Brain microvascular endothelial cell (primary cell): ENCODE results near the gene LHX6.

Experiments used
- DNase-seq: peaks from one replicate; pipeline ENCODE4 v3.0.0-alpha.2; 2020
- H3K27ac ChIP-seq: fragments of 250-450 bp; sonication (Bioruptor Pico); 2 replicates; pipeline ENCODE4 v1.5.1; 2020; ENCODE audit warnings: mild to moderate bottlenecking, moderate library complexity
- H3K27me3 ChIP-seq: fragments of 250-450 bp; sonication (Bioruptor Pico); replicated peaks from 2 replicates; pipeline ENCODE4 v1.5.1; 2020; ENCODE audit warnings: mild to moderate bottlenecking
- H3K36me3 ChIP-seq: fragments of 250-450 bp; sonication (Bioruptor Pico); replicated peaks from 2 replicates; pipeline ENCODE4 v1.5.1; 2020; ENCODE audit warnings: mild to moderate bottlenecking
- H3K4me3 ChIP-seq: 2 replicates; pipeline ENCODE4 v1.5.1; 2011; ENCODE audit warnings: low read depth, mild to moderate bottlenecking, control low read depth, low read length, moderate library complexity
- in situ Hi-C: cut with HindIII; loops from 2 replicates; pipeline ENCODE4 v1.10.0; 2017; ENCODE audit warnings: low sequenced_read_pairs, low pct_ligation_motif_present
- TF ChIP-seq, protein P1 (sequence below): IDR thresholded peaks from 2 replicates; pipeline ENCODE4 v1.5.1; 2011; ENCODE audit warnings: low read depth, mild to moderate bottlenecking, moderate library complexity, low read length, control low read depth, inconsistent platforms; ENCODE audit errors: missing control alignments

LHX6 gene

GRCh38 chr9:122212473-122213004, 16.2 kb downstream of the LHX6 start:
- Histone ChIP-seq H3K27me3 (peaks cover 70% of the 10 kb centered on the region), H3K4me3 (no peak overlapping the region), H3K36me3 (no peaks in the 10 kb centered on the region), H3K27ac (no peak overlapping the region)
- no peak for DNase-seq
- TF ChIP-seq, protein P1, sequence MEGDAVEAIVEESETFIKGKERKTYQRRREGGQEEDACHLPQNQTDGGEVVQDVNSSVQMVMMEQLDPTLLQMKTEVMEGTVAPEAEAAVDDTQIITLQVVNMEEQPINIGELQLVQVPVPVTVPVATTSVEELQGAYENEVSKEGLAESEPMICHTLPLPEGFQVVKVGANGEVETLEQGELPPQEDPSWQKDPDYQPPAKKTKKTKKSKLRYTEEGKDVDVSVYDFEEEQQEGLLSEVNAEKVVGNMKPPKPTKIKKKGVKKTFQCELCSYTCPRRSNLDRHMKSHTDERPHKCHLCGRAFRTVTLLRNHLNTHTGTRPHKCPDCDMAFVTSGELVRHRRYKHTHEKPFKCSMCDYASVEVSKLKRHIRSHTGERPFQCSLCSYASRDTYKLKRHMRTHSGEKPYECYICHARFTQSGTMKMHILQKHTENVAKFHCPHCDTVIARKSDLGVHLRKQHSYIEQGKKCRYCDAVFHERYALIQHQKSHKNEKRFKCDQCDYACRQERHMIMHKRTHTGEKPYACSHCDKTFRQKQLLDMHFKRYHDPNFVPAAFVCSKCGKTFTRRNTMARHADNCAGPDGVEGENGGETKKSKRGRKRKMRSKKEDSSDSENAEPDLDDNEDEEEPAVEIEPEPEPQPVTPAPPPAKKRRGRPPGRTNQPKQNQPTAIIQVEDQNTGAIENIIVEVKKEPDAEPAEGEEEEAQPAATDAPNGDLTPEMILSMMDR, result no peak
- in situ Hi-C loops, result no loop called here

GRCh38 chr9:122209451-122209850, 19.3 kb downstream of the LHX6 start:
- H3K27me3 ChIP-seq, result peaks cover 39% of the 10 kb centered on the region
- TF ChIP-seq, protein P1, result no peak
- H3K36me3 ChIP-seq, result no peaks in the 10 kb centered on the region
- in situ Hi-C loops, result no loop called here
- H3K27ac ChIP-seq, result no peak overlapping the region
- DNase-seq, result no peak
- H3K4me3 ChIP-seq, result no peak overlapping the region

DNA sequence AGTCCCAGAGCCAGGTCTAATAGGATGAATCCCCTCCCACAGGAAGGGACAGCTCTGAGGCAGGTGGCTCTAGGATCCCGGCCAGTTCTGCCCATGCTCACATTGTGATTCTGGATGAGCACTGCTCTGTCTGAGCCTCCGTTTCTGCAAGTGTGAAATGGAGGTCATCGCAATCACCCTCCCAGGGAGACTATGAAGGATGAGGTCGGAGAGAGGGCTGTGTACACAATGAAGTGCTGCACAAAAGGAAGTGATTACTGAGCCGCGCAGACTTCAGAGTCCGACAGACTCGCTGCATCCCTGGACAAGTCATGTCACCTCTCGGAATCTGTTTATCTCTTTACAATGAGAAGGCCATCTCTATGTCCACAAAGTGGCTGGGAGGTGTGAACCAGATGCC, 21.7 kb downstream of the LHX6 start:
- DNase-seq, result no peak
- no peak overlapping the region for H3K27ac ChIP-seq
- in situ Hi-C loops, result no loop called here
- H3K27me3 ChIP-seq, result peaks cover 16% of the 10 kb centered on the region
- H3K36me3 ChIP-seq, result no peaks in the 10 kb centered on the region
- TF ChIP-seq, protein P1, result no peak
- no peak overlapping the region for H3K4me3 ChIP-seq

DNA sequence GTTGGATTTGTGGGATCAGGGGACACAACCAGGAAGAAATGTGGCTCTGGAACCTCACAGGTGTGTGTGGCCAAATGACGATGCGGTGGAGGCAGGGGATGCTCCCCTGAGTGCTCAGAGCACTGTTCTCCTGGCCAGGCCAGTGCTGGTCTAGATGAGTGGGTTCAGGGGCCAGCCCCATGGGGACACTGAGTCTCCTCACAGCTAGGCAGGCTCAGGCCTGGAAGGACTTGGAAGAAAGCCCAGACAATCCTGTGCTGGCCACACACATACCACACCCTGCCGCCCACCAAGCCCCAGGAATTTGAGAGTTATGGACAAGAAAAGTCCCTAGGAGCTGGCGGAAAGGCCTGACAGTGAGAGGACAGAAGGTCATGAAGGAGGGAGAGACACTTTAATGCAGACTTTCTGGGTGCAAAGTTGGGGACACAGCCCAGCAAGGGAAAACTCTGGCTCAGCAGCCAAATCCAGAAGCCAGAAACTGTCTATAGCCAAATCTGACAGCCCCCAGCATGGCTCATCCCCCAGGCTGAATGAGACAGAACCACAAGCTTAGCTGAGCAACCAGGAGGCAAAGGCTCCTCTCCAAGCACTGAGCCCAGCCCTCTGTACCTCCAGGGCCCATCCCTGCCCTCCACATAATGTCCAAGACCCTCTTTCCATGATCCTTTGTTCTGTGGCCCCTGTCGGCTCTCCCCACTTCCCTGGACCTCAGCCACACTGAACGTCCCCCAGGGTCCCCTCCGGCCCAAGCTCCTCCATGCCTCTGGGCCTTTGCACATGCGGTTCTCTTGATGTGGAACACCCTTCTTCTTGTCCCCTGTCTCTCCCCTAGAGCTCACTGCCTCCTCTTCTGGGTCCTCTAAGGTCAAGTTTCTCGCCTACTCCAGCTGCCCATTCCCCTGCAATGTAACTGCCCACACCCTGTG, 22.4 kb downstream of the LHX6 start:
- Histone ChIP-seq H3K27ac (no peak overlapping the region), H3K4me3 (no peak overlapping the region), H3K27me3 (peaks cover 9% of the 10 kb centered on the region), H3K36me3 (no peaks in the 10 kb centered on the region)
- TF ChIP-seq, protein P1, result no peak
- in situ Hi-C loops, result no loop called here
- DNase-seq, result peak; percentile 80

DNA sequence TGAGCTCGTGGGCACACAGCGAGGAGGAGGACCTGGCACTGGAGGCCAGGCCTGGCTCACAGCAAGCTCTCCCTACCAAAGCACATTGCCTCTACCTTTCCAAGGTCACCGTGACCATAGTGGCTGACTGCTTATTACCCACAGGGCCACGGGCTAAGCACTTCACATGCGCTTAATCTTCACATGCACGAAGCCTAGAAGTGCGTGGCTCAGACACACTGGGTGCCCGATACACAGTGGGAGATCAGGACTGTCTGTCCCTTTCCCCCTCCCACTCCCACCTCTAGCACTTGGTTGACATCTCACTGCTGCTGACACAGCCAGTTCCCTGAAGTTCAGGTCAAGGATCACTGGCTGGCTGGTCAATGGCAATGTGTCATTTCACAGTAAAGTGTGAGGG, 23.6 kb downstream of the LHX6 start:
- H3K4me3 ChIP-seq, result no peak overlapping the region
- no peaks in the 10 kb centered on the region for H3K36me3 ChIP-seq
- TF ChIP-seq, protein P1, result no peak
- H3K27ac ChIP-seq, result no peak overlapping the region
- DNase-seq, result no peak
- H3K27me3 ChIP-seq, result peaks cover 1% of the 10 kb centered on the region
- in situ Hi-C loops, result no loop called here
